KBM-7 (cell line): ENCODE data around the gene BMP2K.
"Not testable (repeated sequence)": the region's sequence is repeated elsewhere in the genome, so short reads cannot be mapped to it uniquely, and the experiment has no call there.

Experiments used
- DNase-seq: peaks from one replicate; pipeline ENCODE4 v3.0.0-alpha.2; 2015
- in situ Hi-C: fragments of 300-500 bp; cut with MboI; formaldehyde crosslinking; loops from 2 replicates; pipeline ENCODE4 v1.14.3; 2020; ENCODE audit warnings: low sequenced_read_pairs, low pct_unique_long_range_greater_than_20kb, mixed read lengths

Gene BMP2K

DNA sequence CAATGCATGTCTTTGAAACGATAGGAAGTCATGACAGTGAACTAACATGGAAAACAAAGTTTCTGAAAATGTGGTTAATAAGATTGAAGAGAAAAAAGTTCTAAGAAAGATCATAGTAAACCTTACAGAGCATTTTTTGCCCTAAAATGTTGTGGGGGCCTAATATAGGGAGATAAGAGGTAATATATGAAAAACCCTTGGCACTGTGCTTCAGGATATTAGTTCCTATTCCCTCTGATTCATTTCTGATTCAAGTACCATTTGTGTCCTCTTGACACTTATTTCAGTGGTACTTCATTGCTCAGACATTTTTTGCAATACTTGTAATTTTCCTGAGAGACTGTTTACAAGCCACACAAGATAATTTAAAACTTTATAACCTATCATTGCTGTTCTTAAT, 128.0 kb downstream of the BMP2K start:
- in situ Hi-C loops, result no loop called here
- DNase-seq, result no peak

DNA sequence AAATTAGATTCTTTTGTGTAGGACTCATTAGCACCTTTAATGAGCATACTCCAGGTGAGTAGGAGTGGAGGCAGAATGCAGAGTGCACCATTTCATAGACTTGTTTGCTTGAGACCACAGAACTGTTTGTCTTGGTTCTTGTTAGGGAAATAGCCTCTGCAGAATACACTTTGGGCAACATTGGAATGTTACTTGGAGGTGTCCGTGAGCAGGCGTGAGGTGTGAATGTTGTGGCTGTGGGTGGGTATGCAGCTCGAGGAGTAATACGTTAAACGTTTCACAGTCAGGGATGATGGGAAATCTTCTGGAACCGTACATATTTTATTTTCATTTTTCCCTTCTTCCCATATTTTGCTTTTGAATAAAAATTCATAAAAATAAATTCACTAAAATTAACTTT, 131.5 kb downstream of the BMP2K start:
- in situ Hi-C loops, result no loop called here
- no peak for DNase-seq

DNA sequence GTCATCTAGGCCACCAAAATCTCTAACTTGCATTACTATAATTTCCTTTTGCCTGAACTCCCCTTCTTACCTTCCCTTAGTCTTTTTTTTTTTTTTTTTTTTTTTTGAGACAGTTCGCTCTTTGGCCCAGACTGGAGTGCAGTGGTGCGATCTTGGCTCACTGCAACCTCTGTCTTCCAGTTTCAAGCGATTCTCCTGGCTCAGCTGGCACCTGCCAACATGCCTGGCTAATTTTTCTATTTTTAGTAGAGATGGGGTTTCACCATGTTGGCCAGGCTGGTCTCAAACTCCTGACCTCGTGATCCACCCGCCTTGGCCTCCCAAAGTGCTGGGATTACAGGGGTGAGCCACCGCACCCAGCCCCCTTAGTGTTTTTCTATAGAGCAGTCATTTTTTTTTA, 132.8 kb downstream of the BMP2K start:
- in situ Hi-C loops, DNase-seq: not testable (repeated sequence)

DNA sequence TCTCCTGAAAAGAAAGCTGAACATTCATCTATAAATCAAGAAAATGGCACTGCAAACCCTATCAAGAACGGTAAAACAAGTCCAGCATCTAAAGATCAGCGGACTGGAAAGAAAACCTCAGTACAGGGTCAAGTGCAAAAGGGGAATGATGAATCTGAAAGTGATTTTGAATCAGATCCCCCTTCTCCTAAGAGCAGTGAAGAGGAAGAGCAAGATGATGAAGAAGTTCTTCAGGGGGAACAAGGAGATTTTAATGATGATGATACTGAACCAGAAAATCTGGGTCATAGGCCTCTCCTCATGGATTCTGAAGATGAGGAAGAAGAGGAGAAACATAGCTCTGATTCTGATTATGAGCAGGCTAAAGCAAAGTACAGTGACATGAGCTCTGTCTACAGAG, 134.5 kb downstream of the BMP2K start:
- in situ Hi-C loops, result no loop called here

GRCh38 chr4:78922207-78922606, 146.1 kb downstream of the BMP2K start:
- in situ Hi-C loops, result no loop called here
- no peak for DNase-seq

More for the DNA sequence above, 134.5 kb downstream of the BMP2K start:
- no peak for DNase-seq

DNA sequence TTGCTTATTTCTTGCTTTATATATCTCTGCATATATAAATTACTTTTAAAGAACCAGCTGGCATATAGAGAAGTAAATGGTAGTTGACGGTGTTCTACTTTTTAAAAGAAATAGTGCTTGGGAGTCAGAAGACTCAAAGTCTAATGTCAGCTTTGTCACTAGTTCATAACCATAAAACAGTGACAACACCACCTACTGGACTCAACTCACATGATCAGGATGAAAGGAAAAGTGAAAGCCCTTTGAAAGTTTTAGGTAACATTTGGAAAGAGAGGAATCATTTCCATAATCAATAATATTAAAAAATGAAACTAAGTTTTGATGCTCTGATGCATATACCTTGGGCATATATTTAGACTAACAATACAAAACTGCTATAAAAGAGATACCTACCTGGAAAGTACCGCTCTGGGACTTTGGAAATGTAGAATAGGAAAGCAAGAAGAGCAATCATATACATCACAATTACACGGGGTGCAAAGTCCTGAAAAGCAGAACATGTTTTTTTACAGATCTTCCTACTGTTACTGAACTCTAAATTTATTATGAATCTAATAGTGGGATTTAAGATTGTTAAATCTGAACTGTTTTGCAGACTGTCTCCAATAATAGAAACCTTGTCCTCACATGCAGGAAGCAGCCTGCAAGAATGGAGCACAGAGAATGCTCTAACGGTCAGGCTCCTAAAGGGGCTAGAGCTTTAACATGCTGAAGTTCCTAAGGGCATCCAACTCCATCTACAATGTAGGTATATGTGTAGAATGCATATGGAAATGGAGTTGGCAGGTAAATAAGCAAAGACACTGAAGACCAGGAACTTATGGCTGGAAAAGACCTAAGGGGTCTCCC, 147.5 kb downstream of the BMP2K start:
- DNase-seq, result no peak
- in situ Hi-C loops, result no loop called here

DNA sequence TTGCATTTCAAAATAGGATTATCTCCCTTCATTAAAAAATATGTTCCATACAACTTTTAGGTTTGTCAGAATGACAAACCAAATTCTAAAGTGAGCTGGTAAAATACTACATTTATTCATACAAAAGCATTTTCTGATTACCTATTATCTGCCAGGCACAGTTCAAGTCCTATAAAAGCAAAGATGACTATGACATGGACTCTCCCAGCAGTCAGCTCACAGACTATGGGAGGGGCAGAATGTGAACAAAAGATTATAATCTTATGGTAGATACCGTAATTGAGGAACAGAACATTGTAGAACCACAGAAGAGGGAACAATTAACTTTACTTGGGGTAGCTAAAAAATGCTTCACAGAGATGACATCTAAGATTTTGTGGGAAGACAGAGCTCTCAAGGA, 150.7 kb downstream of the BMP2K start:
- in situ Hi-C loops, result no loop called here
- DNase-seq, result peak; percentile 34

DNA sequence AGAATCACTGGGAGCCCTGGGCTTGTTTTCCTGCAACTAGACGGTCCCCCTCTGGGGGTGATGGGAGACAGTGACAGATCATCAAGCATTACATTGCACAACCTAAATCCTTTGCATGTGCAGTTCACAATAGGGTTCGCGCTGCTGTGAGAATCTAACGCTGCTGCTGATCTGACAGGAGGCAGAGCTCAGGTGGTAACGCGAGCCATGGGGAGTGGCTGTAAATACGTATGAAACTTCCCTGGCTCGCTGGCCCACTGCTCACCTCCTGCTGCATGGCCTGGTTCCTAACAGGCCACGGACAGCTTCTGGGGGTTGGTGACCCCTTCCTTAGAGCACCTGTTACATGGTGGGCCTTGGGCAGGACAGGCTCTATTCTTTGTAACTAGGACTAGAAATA, 152.7 kb downstream of the BMP2K start:
- no peak for DNase-seq
- in situ Hi-C loops, result no loop called here

DNA sequence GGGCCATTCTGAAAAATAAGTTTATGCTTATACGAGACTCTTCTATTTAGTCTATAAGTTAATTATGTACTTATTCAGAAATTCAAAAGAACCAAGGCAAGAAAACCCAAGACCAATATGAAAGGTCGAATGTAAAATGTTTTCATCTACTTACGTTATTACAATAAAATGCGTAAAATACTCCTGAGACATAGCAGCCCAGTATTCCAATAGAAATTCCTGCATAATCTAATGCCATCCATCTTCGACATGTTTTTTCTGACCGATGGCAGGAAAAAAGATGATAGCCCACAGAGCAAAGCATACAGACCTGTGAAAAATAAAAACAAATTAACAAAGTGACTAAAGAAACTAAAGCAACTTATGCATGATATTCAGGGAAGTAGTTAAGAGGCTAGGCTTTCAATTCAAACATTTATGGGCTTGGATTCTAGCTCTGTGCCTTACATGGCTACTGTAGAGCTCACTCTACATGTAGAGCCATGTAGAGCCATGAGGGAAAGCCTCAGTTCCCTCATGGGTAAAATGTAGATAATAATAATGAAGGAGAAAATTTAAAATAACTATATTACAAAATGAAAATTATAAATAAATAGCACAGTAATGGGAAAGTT, 154.0 kb downstream of the BMP2K start:
- in situ Hi-C loops, result no loop called here
- DNase-seq, result no peak

DNA sequence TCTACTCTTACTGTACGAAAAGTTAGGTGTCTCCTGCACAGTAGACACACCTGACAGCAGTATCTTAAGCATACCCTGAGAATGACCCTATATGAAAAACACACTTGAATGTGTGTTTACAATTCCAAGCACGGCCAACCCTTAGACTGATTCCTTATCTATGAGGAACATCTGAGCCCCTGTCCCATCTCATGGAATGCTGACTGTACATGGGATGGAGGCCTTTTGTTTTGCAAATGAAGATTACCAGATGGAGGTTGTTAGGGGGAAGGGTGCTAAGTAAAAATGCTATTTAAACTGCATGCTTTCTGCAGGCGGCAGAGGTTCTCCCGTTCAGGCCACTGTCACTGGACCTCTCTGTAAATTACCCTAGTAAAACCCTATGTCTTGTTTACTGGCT, 160.8 kb downstream of the BMP2K start:
- in situ Hi-C loops, result no loop called here
- DNase-seq, result no peak

GRCh38 chr4:78937837-78938236, 161.7 kb downstream of the BMP2K start:
- in situ Hi-C loops, result no loop called here
- no peak for DNase-seq

- DNase-seq, result no peak
- in situ Hi-C loops, result no loop called here
These were observed 162.3 kb downstream of the BMP2K start for GRCh38 chr4:78938474-78938867.

DNA sequence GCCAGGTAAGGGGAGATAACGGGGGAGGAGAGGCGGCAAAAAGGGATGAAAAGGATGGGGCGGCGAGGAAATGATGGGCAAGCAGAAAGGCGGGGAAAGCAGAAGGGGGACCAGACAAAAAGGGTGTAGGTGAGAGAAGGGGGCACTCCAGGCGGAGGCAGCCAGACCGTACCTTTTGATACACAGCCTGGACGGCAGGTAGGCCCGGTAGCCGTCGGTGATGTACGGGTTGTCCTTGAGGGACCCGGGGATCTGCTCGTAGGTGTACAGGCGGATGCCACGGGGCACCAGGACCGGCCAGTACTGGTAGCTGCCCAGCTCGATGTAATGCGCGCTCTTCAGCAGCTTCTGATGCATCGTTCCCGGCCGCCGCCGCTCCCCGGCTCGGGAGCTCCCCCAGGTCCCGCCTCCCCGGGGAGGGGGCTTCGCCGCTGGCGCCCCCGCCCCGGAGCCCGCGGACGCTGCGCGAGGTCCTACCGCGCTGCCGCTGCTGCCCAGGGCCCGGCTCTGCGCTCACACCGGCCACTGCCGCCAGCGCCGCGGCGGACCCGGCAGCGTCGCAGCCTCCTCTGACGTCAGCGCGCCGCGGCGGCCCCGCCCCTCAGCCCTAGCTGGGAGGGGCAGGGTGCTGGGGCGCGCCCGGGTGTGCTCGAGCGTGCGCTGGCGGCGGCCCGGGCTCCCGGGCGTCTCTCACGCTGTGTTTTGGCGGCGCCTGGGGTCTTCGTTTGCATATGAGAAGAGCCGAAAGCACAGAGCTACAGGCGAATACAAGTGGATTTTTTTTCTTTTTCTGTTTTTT, 162.9 kb downstream of the BMP2K start, which contains the start of gene PAQR3:
Gene PAQR3 (minus strand): TSS at position 571 of the 799 bp plus-strand sequence. CDS start 214 bp downstream, at position 357.
- peak; percentile 87 for DNase-seq
- in situ Hi-C loops, result no loop called here

DNA sequence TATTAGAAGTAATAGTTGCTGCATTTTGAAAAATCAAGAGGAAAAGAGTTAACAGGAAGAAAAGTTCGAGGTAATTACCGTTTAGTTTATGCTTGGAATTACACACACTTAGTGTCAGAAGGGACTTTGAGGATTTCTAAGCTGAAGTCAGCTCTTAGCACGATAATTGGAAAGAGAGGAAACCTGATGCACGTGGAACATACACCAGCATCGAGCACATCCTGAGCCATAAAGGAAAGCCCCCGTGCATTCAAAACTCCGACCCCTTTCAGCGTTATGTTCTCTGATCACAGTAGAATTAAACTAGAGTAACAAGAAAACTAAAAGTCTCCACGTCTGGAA, 163.5 kb downstream of the BMP2K start:
- DNase-seq, result no peak
- in situ Hi-C loops, result no loop called here

- no peak for DNase-seq
- in situ Hi-C loops, result no loop called here
These were observed 164.6 kb downstream of the BMP2K start for GRCh38 chr4:78940752-78941151.

DNA sequence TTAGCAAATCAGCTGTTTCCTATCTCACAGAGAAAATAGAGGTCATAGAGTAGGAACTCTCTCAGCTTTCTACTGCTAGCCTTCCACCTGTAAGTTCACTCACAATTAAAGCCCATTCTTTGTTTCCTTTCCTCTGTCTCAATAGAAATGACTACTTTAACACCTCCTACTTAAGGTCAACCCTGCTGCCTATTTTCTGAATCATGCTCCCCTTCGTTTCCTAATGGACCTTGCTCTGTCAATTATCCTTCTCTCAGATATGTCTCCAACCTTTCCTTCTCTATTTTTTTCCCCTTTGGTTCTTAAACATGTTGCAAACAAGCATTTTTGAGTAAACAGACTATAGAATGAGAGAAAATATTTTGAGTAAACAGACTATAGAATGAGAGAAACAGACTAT, 168.2 kb downstream of the BMP2K start:
- no peak for DNase-seq
- in situ Hi-C loops, result no loop called here

- in situ Hi-C loops, result no loop called here
- no peak for DNase-seq
These were observed 169.6 kb downstream of the BMP2K start for GRCh38 chr4:78945651-78946179.

DNA sequence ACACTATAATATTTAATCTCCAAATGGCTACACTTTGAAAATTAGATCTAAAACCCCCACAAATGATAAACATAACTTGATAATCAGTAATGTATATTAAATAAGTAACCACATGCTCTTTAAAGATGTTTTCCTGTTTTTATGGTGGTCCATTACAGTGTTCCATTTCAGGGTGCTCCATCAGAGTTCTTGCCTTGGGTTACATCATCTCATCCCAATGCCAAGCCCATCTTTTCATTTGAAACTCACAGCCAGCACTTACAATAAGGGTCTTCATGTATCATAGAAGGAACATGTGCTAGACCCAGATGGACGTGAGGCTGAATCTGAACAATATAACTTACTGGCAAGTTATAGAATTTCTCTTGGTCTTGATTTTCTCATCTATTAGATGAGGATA, 173.6 kb downstream of the BMP2K start:
- in situ Hi-C loops, result loop anchor here (25.0 kb wide), 2 partner anchors 1238 to 1388 kb away; partner anchors contain the start of genes CFAP299 and PRDM8
- DNase-seq, result no peak

- DNase-seq, result peak; percentile 66
- in situ Hi-C loops, result loop anchor here (25.0 kb wide), 2 partner anchors 1235 to 1385 kb away; partner anchors contain the start of genes CFAP299 and PRDM8
These were observed 175.8 kb downstream of the BMP2K start for GRCh38 chr4:78951862-78952472.
